Epidermal melanocyte (primary cell): ENCODE data around the gene NSUN7.

Experiments used
- DNase-seq: peaks from one replicate; pipeline ENCODE4 v3.0.0; 2011; ENCODE audit warnings: low spot score; ENCODE audit not compliant: insufficient read length

Gene NSUN7

DNA sequence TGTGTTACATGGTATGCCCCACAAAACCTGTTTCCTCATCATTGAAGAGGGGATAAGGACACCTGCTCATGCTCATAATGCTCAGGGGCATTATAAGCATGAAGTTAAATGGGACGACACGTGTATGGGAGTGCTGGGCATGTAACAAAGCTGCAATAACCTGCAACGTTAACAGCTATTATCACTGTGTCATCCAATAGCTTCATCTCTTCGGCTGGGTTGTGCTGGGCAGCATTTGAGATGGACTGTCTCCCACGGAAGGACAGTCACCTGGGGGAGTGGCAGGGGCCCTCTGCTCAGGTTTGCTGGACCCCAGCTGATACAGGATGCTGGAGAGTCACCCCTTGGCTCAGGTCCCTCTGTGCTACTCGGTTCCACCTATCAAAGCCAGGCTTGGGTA lies 94.5 kb downstream of the NSUN7 start:
- no peak for DNase-seq

DNA sequence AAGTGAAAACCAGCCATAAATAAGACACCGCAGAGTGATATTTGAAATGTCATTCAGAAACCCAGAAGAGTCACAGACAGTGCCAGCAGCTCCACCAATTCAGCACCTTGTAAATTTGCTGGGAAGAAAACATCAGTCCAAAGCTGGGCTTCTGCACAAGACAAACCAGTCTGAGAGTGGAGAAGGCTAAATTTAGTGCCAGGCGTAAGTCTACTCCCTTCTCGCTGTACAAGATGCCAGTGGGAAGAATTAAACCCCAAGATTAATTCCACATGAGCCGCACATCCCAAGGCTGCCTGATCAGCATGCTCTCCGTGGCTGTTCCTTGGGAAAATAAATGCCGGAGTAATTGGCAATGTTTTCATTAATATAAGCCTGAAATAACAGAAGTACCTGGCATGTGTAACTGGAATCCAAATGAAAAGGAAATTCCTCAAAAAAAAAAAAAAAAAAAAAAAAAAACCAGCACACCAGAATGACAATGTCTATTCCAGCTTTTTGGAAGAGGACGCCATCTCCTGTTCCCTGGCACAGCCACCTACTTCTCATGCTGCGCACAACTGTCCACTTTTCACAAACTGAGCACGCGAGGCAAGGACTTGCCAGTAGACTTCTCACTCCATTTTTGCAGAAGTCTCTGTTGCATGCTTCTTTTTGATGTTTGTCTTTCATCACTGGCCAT lies 95.5 kb downstream of the NSUN7 start:
- DNase-seq: peak; percentile 10

DNA sequence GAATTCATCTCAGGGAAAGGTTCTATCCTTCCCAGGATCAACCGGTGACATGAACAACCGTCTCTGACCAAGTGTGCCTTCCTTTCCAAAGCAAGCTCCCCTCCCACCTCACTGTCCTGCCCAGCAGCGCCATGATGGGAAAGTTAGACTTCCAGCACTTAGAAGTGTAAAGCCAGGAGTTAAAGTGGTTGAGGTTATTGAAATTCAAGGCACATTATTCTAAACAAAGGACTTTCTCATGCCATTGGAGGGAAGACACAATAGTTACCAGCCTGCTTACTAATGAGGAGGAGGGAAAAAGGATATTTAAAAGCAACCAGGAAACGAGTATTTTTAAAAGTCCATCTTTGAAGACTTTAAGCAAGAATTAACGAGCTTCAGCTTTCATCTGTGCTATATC lies 96.8 kb downstream of the NSUN7 start:
- no peak for DNase-seq

DNA sequence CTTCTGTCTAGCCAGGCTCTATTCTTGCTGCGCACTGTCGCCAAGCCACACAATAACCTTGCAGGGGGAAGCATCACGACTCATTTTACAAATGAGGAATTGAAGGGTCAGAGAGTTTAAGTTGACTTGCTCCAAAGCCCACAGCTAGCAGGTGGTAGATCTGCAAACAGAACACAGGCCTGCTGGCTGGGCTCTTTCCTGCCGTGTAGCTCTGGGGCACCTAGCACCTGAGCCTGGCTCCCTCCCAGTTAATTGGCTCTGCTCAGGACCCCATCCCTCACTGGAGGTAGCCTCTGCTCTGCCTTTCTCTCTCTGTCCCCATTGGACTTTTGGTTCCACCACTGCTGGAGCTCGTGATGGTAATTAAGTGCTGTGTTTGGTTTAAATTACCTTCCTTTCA lies 98.5 kb downstream of the NSUN7 start:
- no peak for DNase-seq

DNA sequence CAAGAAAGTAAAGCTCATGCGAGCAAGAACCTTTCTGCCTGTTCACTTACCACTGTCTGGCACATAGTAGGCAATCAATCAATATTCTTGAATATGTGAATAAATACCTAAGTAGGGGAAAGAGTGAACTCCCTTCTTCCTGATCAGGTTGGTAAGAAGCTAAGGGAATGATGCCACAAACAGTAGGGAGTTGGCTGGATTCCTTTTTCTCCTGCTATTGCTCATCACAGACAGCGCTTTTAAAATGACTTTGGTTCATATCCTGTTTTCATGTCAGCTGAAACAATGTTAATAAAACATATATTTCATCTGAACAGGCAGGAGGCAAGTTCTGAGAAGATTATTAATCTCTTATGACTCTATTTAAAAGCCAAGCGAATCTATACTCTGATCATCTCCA lies 99.2 kb downstream of the NSUN7 start:
- no peak for DNase-seq

DNA sequence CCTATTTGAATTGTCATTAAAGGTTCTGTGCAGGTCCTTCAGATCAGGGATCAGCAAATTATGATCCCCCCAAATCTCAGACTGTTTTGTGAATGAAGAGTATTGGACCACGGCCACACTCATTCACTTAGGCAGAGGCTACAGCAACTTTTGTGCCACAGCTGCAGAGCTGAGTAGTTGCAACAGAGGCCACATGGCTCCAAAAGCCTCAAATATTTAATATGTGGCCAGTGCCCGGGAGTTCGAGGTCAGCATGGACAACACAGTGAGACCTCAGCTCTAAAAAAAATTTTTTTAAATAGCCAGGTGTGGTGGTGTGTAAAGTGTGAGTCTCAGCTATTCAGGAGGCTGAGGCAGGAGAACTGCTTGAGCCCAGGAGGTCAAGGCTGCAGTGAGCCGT lies 100.7 kb downstream of the NSUN7 start:
- DNase-seq: no peak

DNA sequence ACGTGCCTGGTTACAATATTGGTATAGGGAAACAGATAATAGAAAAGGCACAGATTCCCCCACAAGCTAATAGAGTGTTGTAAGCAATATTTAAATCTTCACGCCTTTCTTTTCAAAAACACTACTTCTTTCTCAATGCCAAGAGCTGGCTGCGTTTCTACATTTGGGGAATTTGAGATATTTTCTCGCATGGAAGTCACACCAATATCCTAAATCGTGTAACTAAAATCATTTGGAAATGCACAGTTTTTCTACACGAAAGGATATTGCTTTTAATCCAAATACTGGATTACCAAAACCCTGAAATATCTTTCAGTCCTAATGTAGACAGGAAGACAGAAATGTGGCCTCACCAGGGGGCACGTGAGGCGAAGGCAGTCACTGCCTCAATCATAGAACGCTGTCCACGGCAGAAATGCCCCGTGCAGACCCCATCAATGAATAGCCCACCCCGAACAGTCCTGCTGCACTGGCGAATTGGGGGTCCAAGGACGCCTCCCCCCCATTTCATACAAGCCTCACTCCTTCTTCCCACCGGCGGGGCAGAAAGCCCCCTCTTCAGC lies 106.6 kb downstream of the NSUN7 start:
- DNase-seq: no peak

DNA sequence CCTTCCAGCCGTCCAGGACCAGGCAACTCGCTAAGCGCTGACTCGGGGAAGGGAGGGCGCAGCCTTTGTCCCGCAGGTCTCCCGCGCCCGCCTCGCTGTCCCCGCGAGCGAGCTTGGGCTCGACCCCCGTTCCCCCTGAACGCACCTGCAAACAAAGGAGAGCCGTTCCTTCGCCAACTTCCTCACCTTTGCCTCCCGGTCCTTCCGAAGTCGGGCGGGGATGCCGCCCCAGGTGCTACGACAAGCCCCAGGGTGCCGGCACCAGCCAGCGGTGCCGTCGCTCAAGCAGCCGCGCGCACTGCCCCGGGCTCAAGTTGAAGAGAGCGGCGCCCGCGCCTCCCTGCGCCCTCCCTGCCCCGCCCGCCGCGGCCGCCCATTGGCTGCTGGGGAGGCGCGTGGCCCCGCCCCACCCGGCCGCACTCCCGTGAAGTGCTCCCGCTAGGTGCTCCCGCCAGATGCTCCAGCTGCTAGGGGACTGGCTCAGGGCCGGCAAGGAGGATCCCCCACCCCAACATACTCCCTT lies 107.1 kb downstream of the NSUN7 start:
- no peak for DNase-seq

DNA sequence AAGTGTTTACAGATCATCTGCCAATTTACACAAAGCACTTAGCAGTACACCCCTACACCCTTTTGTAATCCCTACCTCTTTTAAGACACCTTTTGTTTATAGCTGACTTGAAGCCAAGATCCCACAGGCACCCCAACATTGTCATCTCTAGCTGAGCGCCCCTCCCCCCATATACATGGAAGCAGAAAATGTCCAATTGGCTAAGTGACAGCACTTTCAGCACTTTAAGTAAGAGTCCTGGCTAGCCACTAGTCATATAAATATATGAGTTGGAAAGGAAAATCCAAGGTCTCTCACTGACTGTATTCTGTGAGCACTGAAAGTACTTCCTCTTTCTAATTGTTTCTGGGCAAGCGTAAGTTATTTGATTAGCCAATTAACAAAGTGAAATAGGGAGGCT lies 108.2 kb downstream of the NSUN7 start:
- no peak for DNase-seq

DNA sequence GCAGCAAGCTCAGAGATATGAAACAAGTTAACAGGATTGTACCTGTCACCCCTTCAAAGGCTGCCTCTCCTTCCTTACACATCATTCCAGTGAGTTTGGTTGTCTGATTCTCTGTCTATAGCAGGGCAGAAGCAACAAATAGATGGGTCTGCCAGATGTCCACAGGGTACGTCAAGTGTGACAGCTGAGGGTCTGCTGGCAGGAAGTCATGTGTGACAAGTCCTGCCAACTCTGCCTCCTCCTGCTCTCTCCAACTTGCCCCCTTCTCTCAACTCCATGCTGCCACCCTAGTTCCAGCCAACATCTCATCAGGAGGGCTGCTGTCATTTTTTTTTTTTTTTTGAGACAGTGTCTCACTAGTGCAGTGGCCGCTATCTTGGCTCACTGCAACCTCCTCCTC lies 109.2 kb downstream of the NSUN7 start:
- no peak for DNase-seq
